ENCODE measurements around the gene SYCP1.

- TF ChIP-seq ZNF274 (IDR thresholded peaks at IDR 0.05; ENCODE audit: low read depth, low read length) (no peak), YY1 (IDR thresholded peaks at IDR 0.05; ENCODE audit: insufficient read depth, insufficient read length) (no peak)
Measured at GRCh38 chr1:114903480-114903879, 48.8 kb downstream of the SYCP1 start.
